Kidney epithelial cell (primary cell): Measurements from ENCODE around the gene PPP4R3A. TPM values are rescaled to one million over a fixed set of nuclear protein-coding genes. Genes with fewer than 3 reads are reported as not detected.
A peak's percentile ranks its signal among the peaks of the same experiment; 100 is the strongest.

Experiments
- DNase-seq: peaks from one replicate; pipeline ENCODE4 v3.0.0-alpha.2; 2010; ENCODE audit warnings: low read depth
- H3K27me3 ChIP-seq: 2 replicates; pipeline ENCODE4 v1.6.0; 2011; ENCODE audit warnings: low read length; ENCODE audit not compliant: control insufficient read depth, insufficient read depth
- H3K36me3 ChIP-seq: 2 replicates; pipeline ENCODE4 v1.5.1; 2011; ENCODE audit warnings: low read length; ENCODE audit not compliant: control insufficient read depth, insufficient read depth
- H3K4me3 ChIP-seq: 2 replicates; pipeline ENCODE4 v1.5.1; 2011; ENCODE audit warnings: low read depth, mild to moderate bottlenecking, control low read depth, low read length
- total RNA-seq: library from RNA; depleted of rRNA; stranded (reverse); fragments of >200 nt; gene quantifications from 2 replicates; pipeline ENCODE4 v1.2.3, GENCODE V29; 2015
- TF ChIP-seq, protein P1 (sequence below): IDR thresholded peaks from 2 replicates; pipeline ENCODE4 v1.5.1; 2011; ENCODE audit warnings: mild to moderate bottlenecking, moderate library complexity, low read length, control low read depth, inconsistent platforms; ENCODE audit not compliant: insufficient read depth, poor library complexity, severe bottlenecking

Gene PPP4R3A
- 58.5 and 72.0 TPM in 2 replicates for total RNA-seq

DNA sequence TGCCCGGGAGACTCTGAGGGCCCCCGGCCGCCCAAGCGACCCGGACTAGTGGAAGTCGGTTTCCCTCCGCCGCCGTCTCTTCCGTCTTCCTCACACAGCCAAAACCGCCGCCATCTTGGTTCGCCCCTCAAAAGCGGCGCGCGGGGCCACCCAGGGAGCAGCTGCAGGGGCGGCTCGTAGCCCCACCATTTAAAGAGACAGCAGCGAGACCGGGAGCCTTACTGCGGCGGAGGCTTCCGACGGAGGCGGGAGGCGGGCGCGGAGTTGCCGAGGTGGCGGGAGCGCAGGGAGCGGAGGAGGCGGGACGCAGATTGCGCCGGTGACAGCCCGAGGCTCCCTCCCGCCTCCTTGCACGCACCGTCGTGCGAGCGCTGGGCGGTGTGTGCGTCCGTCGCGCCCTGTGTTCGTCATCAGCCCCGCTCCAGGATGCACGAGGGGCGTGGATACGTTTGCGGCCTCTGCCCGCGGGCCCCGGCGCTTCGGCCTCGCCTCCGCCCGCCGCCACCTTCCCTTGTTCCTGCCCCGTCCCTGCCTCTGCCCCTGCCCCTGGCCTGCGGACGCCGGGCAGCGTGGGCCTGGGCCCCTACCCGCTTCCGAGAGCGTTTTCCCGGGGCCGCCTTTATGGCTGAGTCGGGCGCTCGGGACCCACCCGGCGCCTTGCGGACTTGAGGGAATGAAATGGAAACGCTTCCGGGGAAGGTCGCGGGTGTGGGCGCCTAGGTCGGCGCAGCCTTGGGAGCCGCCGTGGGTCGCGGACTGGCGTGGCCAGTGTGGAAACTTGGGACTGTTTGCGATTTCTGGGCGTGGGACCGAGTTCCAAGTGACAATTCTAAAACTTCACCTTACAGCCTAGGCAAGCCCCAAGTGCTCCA, at the start of gene PPP4R3A:
TSS of gene PPP4R3A (minus strand) at position 140 of the 872 bp plus-strand sequence. CDS start 663 bp downstream, outside the sequence.
- no peaks in the 10 kb centered on the region for H3K27me3 ChIP-seq
- peak; percentile 79 for DNase-seq
- H3K4me3 ChIP-seq, result peak within 1 kb of the TSS; percentile 96
- no peaks in the 10 kb centered on the region for H3K36me3 ChIP-seq
- TF ChIP-seq, protein P1, sequence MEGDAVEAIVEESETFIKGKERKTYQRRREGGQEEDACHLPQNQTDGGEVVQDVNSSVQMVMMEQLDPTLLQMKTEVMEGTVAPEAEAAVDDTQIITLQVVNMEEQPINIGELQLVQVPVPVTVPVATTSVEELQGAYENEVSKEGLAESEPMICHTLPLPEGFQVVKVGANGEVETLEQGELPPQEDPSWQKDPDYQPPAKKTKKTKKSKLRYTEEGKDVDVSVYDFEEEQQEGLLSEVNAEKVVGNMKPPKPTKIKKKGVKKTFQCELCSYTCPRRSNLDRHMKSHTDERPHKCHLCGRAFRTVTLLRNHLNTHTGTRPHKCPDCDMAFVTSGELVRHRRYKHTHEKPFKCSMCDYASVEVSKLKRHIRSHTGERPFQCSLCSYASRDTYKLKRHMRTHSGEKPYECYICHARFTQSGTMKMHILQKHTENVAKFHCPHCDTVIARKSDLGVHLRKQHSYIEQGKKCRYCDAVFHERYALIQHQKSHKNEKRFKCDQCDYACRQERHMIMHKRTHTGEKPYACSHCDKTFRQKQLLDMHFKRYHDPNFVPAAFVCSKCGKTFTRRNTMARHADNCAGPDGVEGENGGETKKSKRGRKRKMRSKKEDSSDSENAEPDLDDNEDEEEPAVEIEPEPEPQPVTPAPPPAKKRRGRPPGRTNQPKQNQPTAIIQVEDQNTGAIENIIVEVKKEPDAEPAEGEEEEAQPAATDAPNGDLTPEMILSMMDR, result no peak

GRCh38 chr14:91555531-91555930, 45.4 kb upstream of the PPP4R3A start:
- Histone ChIP-seq H3K27me3 (no peaks in the 10 kb centered on the region), H3K36me3 (no peaks in the 10 kb centered on the region), H3K4me3 (no peak overlapping the region)
- TF ChIP-seq, protein P1, result no peak
- no peak for DNase-seq

DNA sequence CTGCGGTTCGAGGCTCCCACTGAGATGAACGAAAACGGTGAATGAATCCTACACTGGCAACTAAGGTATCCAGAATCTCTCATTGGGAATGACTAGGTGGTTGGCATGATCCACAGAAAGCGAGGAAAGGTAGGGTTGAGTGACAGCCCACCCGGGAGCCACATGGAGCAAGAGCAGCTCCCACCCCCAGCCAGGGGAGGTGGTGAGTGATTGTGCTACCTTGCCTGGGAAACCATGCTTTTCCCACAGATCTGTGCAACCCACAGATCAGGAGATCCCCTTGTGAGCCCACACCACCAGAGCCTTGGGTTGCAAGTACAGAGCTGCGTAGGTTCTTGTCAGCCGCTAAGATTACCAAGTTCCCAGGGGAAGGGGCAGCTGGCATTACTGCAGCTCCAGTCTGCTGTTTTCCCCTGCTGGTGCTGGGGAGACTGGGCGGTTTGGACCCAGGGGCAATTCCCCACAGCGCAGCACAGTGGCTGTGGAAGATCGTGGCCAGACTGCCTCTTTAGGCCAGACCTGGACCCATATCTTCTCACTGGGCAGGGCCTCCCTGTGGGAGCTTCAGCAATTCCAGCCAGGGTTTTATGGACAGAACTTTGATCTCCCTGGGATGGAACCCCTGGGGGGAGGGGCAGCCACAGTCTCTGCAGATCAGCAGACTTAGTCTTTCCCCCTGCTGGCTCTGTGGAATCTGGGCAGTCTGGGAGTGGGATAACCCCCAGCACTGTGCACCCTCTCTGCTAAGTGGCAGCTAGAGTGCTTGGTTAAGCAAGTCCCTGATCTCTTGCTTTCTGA, 44.6 kb upstream of the PPP4R3A start:
- no peak overlapping the region for H3K4me3 ChIP-seq
- no peak for DNase-seq
- H3K27me3 ChIP-seq, result no peaks in the 10 kb centered on the region
- TF ChIP-seq, protein P1, result no peak
- H3K36me3 ChIP-seq, result no peaks in the 10 kb centered on the region

DNA sequence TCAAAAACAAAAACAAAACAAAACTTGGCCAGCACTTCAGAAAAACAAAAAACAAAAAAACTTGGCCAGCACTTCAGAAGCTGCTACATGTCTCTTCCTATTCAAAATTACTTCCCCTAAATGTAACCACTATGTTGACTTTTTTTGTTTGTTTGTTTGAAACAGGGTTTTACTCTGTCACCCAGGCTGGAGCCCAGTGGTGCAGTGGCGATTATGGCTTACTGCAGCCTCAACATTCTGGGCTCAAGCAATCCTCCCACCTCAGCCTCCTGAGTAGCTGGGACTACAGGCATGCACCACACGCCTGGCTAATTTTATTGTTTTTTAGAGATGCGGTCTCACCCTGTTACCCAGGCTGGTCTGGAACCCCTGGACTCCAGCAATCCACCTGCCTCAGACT, 38.0 kb upstream of the PPP4R3A start:
- Histone ChIP-seq H3K36me3 (no peaks in the 10 kb centered on the region), H3K27me3 (no peaks in the 10 kb centered on the region), H3K4me3 (no peak overlapping the region)
- no peak for DNase-seq
- TF ChIP-seq, protein P1, result no peak

- no peaks in the 10 kb centered on the region for H3K27me3 ChIP-seq
- no peaks in the 10 kb centered on the region for H3K36me3 ChIP-seq
- no peak overlapping the region for H3K4me3 ChIP-seq
- TF ChIP-seq, protein P1, result no peak
- no peak for DNase-seq
Measured at GRCh38 chr14:91545946-91546716, 36.0 kb upstream of the PPP4R3A start.
